Vagina (tissue), 2 donors: Measurements from ENCODE around the gene YIF1A.

Experiments used
- POLR2A ChIP-seq, 2 donors: fragments of 450-650 bp; IDR thresholded peaks; one replicate each; pipeline ENCODE4 v1.6.1; 2017; ENCODE audit warnings: antibody characterized with exemption in 2 of 2, mild to moderate bottlenecking in 2 of 2, moderate library complexity in 2 of 2
- TF ChIP-seq, protein P1 (sequence below), 3 experiments: fragments of 450-650 bp in 2 of 3; fragments of 200-600 bp in 1 of 3; sonication (generic) in 1 of 3; IDR thresholded peaks; one replicate each; pipeline ENCODE4 v1.5.1; 2017 to 2019; ENCODE audit warnings: antibody characterized with exemption in 3 of 3, mild to moderate bottlenecking in 2 of 3, moderate library complexity in 2 of 3

DNA sequence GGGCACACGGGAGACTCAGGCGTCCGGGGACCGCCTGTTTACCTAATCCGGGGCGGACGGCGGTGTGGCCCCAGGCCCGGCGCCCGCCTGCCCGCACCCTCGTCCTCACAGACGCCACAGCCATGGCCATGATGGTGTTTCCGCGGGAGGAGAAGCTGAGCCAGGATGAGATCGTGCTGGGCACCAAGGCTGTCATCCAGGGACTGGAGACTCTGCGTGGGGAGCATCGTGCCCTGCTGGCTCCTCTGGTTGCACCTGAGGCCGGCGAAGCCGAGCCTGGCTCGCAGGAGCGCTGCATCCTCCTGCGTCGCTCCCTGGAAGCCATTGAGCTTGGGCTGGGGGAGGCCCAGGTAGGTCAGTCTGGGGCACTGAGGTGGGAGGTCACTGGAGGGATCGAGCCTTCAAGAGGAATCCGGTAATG lies 30.5 kb downstream of the YIF1A start:
- TF ChIP-seq, protein P1, sequence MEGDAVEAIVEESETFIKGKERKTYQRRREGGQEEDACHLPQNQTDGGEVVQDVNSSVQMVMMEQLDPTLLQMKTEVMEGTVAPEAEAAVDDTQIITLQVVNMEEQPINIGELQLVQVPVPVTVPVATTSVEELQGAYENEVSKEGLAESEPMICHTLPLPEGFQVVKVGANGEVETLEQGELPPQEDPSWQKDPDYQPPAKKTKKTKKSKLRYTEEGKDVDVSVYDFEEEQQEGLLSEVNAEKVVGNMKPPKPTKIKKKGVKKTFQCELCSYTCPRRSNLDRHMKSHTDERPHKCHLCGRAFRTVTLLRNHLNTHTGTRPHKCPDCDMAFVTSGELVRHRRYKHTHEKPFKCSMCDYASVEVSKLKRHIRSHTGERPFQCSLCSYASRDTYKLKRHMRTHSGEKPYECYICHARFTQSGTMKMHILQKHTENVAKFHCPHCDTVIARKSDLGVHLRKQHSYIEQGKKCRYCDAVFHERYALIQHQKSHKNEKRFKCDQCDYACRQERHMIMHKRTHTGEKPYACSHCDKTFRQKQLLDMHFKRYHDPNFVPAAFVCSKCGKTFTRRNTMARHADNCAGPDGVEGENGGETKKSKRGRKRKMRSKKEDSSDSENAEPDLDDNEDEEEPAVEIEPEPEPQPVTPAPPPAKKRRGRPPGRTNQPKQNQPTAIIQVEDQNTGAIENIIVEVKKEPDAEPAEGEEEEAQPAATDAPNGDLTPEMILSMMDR (IDR thresholded peaks at IDR 0.05) = no peak
- no peak for TF ChIP-seq POLR2A (IDR thresholded peaks at IDR 0.05)
